ENCODE data around the gene POLD2.

The POLD2 gene

GRCh38 chr7:44100458-44101302 is 22.7 kb downstream of the POLD2 start:
- peak; percentile 41 for DNase-seq (ENCODE audit: low spot score)
- no peak for TF ChIP-seq CTCF (IDR thresholded peaks at IDR 0.05; ENCODE audit: extremely low read depth, missing control alignments)

DNA sequence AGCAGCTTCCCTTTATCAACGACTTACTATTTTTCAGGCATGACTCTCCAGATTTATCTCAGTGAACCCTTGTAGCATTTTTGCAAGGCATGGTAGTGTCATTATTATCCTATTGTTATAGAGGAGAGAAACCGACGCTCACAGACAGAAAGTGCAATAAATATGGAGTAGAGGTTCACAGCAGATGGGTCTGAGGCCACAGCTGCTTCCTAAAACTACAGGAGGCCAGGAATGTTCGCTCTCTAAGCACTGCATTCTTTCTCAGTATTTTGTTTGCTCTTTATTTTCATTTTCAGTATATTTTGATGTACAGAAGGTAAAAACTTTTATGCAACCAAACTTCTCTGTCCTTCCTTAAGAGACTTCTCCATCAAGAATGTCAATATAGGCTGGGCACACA is 23.7 kb downstream of the POLD2 start:
- DNase-seq (ENCODE audit: low spot score), result no peak

DNA sequence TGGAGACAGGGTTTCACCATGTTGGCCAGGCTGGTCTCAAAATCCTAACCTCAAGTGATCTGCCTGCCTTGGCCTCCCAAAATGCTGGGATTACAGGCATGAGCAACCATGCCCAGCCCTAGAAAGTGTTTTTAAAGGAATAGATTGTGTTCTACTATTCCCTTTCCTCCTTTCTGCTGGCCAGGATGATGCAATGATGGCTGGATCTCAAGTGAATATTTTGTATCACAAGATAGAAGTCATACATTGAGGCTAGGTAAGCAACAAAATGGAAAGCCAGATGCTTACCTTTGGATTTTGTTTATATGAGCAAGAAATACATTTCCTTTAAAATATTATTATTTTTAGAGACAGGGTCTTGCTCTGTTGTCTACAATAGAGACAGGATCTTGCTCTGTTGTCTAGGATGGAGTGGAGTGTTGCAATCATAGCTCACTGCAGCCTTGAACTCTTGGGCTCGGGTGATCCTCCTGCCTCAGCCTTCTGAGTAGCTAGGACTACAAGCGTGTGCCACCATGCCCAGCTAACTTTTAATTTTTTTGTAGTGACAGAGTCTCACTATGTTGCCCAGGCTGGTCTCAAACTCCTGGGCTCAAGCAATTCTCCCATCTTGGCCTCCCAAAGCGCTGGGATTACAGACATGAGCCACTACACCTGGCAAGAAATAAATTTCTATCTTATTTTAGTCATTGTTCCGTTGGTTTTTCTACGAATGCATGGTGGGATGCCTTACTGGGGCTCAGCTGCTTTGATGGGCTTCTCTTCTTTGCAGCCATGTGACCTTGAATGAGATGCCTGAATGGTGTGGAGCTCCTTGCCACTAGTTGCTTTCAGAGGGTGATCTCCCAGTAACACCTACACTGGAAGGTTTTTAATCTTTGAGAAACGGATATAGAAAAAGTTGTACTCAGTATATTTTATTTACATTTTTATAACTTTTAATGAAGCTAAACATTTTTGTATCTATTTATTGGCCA is 25.0 kb downstream of the POLD2 start:
- DNase-seq (ENCODE audit: low spot score), result no peak
- TF ChIP-seq CTCF (IDR thresholded peaks at IDR 0.05; ENCODE audit: extremely low read depth, missing control alignments), result no peak

More for the DNA sequence above, 23.7 kb downstream of the POLD2 start:
- TF ChIP-seq CTCF (IDR thresholded peaks at IDR 0.05; ENCODE audit: extremely low read depth, missing control alignments), result no peak

DNA sequence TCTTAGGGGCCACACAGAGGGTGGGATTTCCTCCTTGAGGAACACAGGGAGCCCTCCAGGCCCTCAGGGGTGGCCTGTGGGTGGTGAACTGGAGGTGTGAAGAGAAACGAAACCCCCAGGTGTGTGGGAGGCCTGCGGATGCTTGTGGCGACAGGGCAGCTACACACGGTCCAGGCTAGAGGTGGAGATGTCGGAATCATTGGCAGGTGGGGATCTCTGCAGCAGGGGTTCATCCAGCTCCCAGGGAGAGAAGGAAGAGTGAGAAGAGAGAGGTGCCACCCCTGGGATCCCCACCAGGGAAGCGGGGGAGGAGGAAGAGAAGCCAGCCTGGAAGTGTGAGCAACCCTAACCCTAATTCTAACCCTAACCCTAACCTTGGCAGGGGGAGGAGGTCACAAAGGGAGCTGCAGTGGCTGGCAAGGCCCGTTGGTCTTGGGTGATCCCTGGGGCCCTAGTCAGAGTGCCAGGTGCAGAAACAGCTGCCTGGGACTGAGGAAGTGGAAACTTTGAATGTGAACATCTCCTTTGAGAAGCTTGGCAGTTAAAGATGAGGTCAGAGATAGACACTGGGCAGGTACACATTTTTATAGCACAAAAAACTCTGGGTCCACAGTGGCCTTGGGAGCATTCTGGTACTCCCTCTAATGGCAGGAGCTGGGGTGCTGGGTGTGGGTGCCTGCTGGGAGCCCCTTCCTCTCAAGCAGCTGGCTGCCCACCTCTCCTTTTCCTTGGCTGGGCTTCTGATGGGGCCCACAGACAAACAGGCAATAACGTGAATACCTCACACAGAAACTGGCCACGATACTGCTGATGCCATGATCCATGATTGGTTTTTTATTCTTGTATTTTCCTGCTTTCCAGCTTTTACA is 26.1 kb downstream of the POLD2 start:
- peak; percentile 68 for DNase-seq (ENCODE audit: low spot score)
- TF ChIP-seq CTCF (IDR thresholded peaks at IDR 0.05; ENCODE audit: extremely low read depth, missing control alignments), result no peak

GRCh38 chr7:44096326-44096881 is 26.9 kb downstream of the POLD2 start:
- DNase-seq (ENCODE audit: low spot score), result no peak
- TF ChIP-seq CTCF (IDR thresholded peaks at IDR 0.05; ENCODE audit: extremely low read depth, missing control alignments), result no peak

- TF ChIP-seq CTCF (IDR thresholded peaks at IDR 0.05; ENCODE audit: extremely low read depth, missing control alignments), result no peak
- DNase-seq (ENCODE audit: low spot score), result no peak
Observed at GRCh38 chr7:44095781-44096180, 27.6 kb downstream of the POLD2 start.

Measured in GM20000 (cell line).